A549 (cell line): Measurements from ENCODE around the gene FIBIN. TPM values are rescaled to one million over a fixed set of nuclear protein-coding genes. Genes with fewer than 3 reads are reported as not detected.

Experiments used
- ATAC-seq, 2 experiments: fragments of 200-7000 bp in 1 of 2; fragments of >200 bp in 1 of 2; cut with Nextera tagmentation in 1 of 2; cut with Tn5 transposase in 1 of 2; 3 replicates each; pipeline versions ENCODE4 v1.8.0 to v1.9.1; 2018 to 2020; ENCODE audit warnings: mild to moderate bottlenecking in 1 of 2, moderate library complexity in 1 of 2
- CTCF ChIA-PET: fragments of 300-600 bp; sonication (Branson Sonifier 250); formaldehyde crosslinking; extraction: SDS; loops from one replicate; lab custom pipeline; 2021; ENCODE audit warnings: antibody characterized with exemption, inconsistent platforms; lab: Yijun Ruan, JAX
- POLR2A ChIA-PET: fragments of 350-600 bp; formaldehyde crosslinking; extraction: SDS; loops from one replicate; lab custom pipeline; 2021; ENCODE audit warnings: antibody characterized with exemption, inconsistent platforms; lab: Yijun Ruan, JAX
- DNase-seq, 2 experiments: peaks; one replicate each; pipeline versions ENCODE4 v3.0.0 to v3.0.0-alpha.2; 2011 to 2016; ENCODE audit warnings: low read depth in 1 of 2, low spot score in 1 of 2
- FAIRE-seq: peaks from 2 replicates; lab custom pipeline; 2011; peaks lifted over from hg19 to GRCh38; lab: Jason Lieb, UNC
- H3K27ac ChIP-seq, 2 experiments: fragments of >200 bp; sonication (Bioruptor Twin); formaldehyde crosslinking; 3 replicates each; pipeline ENCODE4 v1.5.1; 2016 to 2017
- H3K4me1 ChIP-seq: fragments of >200 bp; sonication (Bioruptor Twin); formaldehyde crosslinking; 3 replicates; pipeline ENCODE4 v1.6.1; 2016
- H3K4me2 ChIP-seq: fragments of >200 bp; sonication (Bioruptor Twin); formaldehyde crosslinking; 3 replicates; pipeline ENCODE4 v1.6.1; 2016
- H3K4me3 ChIP-seq: fragments of >200 bp; sonication (Bioruptor Twin); formaldehyde crosslinking; 3 replicates; pipeline ENCODE4 v1.5.1; 2016
- H3K9me3 ChIP-seq: fragments of >200 bp; sonication (Bioruptor Twin); formaldehyde crosslinking; 3 replicates; pipeline ENCODE4 v1.6.1; 2016
- CBX2 ChIP-seq: fragments of 200-600 bp; sonication (generic); IDR thresholded peaks from 2 replicates; pipeline ENCODE4 v1.6.1; 2016; ENCODE audit warnings: low read depth, mild to moderate bottlenecking, borderline replicate concordance
- CHD2 ChIP-seq: fragments of 150-350 bp; IDR thresholded peaks from 2 replicates; pipeline ENCODE4 v1.6.1; 2014; ENCODE audit warnings: low read length; ENCODE audit not compliant: partially characterized antibody
- EHF ChIP-seq: fragments of 250-450 bp; sonication (Bioruptor Pico); IDR thresholded peaks from 2 replicates; pipeline ENCODE4 v1.5.0; 2020; ENCODE audit warnings: mild to moderate bottlenecking
- FOSL2 ChIP-seq, 2 experiments: fragments of 450-650 bp in 1 of 2; fragments of >200 bp in 1 of 2; sonication (Bioruptor Twin) in 1 of 2; formaldehyde crosslinking; IDR thresholded peaks; 2 replicates each; pipeline versions ENCODE4 v1.5.0 to v1.6.1; 2016 to 2020; ENCODE audit warnings: mild to moderate bottlenecking in 1 of 2, moderate library complexity in 1 of 2
- FOXS1 ChIP-seq: fragments of 250-450 bp; sonication (Bioruptor Pico); IDR thresholded peaks from 2 replicates; pipeline ENCODE4 v1.5.0; 2020; ENCODE audit warnings: mild to moderate bottlenecking, moderate library complexity
- HDAC2 ChIP-seq: fragments of 200-600 bp; sonication (generic); IDR thresholded peaks from 2 replicates; pipeline ENCODE4 v1.6.1; 2016
- HEYL ChIP-seq: fragments of 250-450 bp; sonication (Bioruptor Pico); IDR thresholded peaks from 2 replicates; pipeline ENCODE4 v1.8.0; 2021; ENCODE audit warnings: mild to moderate bottlenecking, moderate library complexity
- HOXB13 ChIP-seq: fragments of 250-450 bp; sonication (Bioruptor Pico); IDR thresholded peaks from 2 replicates; pipeline ENCODE4 v1.5.0; 2020; ENCODE audit warnings: low read depth, mild to moderate bottlenecking, moderate library complexity
- JUN ChIP-seq, 2 experiments: fragments of >200 bp; sonication (Bioruptor Twin); formaldehyde crosslinking; IDR thresholded peaks; 2 replicates in 1 of 2; 3 replicates in 1 of 2; pipeline ENCODE4 v1.6.1; 2016 to 2017
- JUNB ChIP-seq: fragments of >200 bp; sonication (Bioruptor Twin); formaldehyde crosslinking; IDR thresholded peaks from 2 replicates; pipeline ENCODE4 v1.6.1; 2016
- MAFK ChIP-seq: fragments of 450-650 bp; IDR thresholded peaks from 2 replicates; pipeline ENCODE4 v1.6.1; 2014; ENCODE audit not compliant: partially characterized antibody
- MAZ ChIP-seq: fragments of 150-350 bp; IDR thresholded peaks from 2 replicates; pipeline ENCODE4 v1.6.1; 2014; ENCODE audit warnings: antibody characterized with exemption, low read depth, low read length, borderline replicate concordance
- NFE2L2 ChIP-seq: fragments of 150-350 bp; conservative IDR thresholded peaks from 2 replicates; pipeline ENCODE4 v1.6.1; 2014; ENCODE audit warnings: low read length
- POLR2A ChIP-seq: IDR thresholded peaks from 2 replicates; pipeline ENCODE4 v1.6.1; 2012; ENCODE audit warnings: mild to moderate bottlenecking, low read length
- RAD21 ChIP-seq, 2 experiments: fragments of >200 bp in 1 of 2; sonication (Bioruptor Twin) in 1 of 2; formaldehyde crosslinking in 1 of 2; IDR thresholded peaks in 1 of 2; conservative IDR thresholded peaks in 1 of 2; 2 replicates in 1 of 2; 3 replicates in 1 of 2; pipeline ENCODE4 v1.6.1; 2012 to 2018; ENCODE audit warnings: inconsistent platforms in 1 of 2
- RCOR1 ChIP-seq: fragments of 150-350 bp; IDR thresholded peaks from 2 replicates; pipeline ENCODE4 v1.6.1; 2014; ENCODE audit warnings: antibody characterized with exemption, low read length, low read depth
- RFX5 ChIP-seq: fragments of 450-650 bp; IDR thresholded peaks from 2 replicates; pipeline ENCODE4 v1.7.1; 2014; ENCODE audit warnings: antibody characterized with exemption, mild to moderate bottlenecking, moderate library complexity
- SREBF2 ChIP-seq: fragments of 450-650 bp; IDR thresholded peaks from 2 replicates; pipeline ENCODE4 v1.6.1; 2014; ENCODE audit warnings: mild to moderate bottlenecking, moderate library complexity
- TFCP2L1 ChIP-seq: fragments of 250-450 bp; sonication (Bioruptor Pico); IDR thresholded peaks from 2 replicates; pipeline ENCODE4 v1.5.0; 2021; ENCODE audit warnings: mild to moderate bottlenecking
- ZSCAN20 ChIP-seq: fragments of 250-450 bp; sonication (Bioruptor Pico); IDR thresholded peaks from 2 replicates; pipeline ENCODE4 v1.8.0; 2022; ENCODE audit warnings: mild to moderate bottlenecking, moderate library complexity
- WGBS: methylation state at CpG from one replicate; pipeline ENCODE4 v1.1.6; 2017; ENCODE audit errors: missing lambda C conversion rate; 5-methylcytosine and 5-hydroxymethylcytosine counted together
- polyA plus RNA-seq, 4 experiments: library from polyadenylated mRNA; depleted of rRNA in 3 of 4; stranded (reverse); fragments of >200 nt; fragmentation: RNase III in 1 of 4; extraction: RNeasy Plus Mini Kit Qiagen cat#74134 plus additional on column Dnase treatment in 1 of 4; gene quantifications; 2 replicates in 3 of 4; 3 replicates in 1 of 4; pipeline ENCODE4 v1.2.3, GENCODE V29; 2011 to 2017
- TF ChIP-seq, protein P1 (sequence below): fragments of 450-650 bp; IDR thresholded peaks from 2 replicates; pipeline ENCODE4 v1.6.1; 2014; ENCODE audit warnings: antibody characterized with exemption
- TF ChIP-seq, protein P2 (sequence below): fragments of >200 bp; sonication (Bioruptor Twin); formaldehyde crosslinking; IDR thresholded peaks from 2 replicates; pipeline ENCODE4 v1.6.1; 2016
- TF ChIP-seq, protein P3 (sequence below): fragments of 250-450 bp; sonication (Bioruptor Pico); IDR thresholded peaks from 2 replicates; pipeline ENCODE4 v1.5.0; 2021; ENCODE audit warnings: mild to moderate bottlenecking, moderate library complexity, borderline replicate concordance

FIBIN gene
- polyA plus RNA-seq, 2 of the 4 experiments (the other 2 are of a cell fraction): 0.22 TPM; not detected in 1

DNA sequence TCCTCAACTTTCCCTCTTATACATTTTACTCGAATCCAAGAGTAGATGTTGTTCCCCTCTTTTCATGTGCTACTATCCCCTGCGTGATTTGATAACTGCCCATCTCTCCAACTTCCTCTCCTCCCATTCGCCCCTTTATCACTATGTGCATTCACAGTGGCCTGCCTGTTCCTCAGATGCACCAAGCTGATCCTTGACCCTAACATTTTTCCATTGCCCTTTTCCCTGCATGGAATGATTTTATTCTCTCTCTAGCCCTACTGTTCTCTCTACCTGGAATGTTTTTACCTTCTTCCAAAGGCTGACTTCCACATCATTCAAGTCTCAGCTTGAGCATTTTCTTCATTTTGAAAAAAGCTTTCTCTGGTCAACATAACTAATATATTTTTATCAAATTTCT lies 31.0 kb downstream of the FIBIN start:
- no peak for FAIRE-seq
- H3K4me2 ChIP-seq: no peak overlapping the region
- no peak for ATAC-seq
- no peak for TF ChIP-seq HDAC2
- TF ChIP-seq MAZ: no peak
- TF ChIP-seq, protein P1, sequence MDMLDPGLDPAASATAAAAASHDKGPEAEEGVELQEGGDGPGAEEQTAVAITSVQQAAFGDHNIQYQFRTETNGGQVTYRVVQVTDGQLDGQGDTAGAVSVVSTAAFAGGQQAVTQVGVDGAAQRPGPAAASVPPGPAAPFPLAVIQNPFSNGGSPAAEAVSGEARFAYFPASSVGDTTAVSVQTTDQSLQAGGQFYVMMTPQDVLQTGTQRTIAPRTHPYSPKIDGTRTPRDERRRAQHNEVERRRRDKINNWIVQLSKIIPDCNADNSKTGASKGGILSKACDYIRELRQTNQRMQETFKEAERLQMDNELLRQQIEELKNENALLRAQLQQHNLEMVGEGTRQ: no peak
- TF ChIP-seq HEYL (CRISPR knock-in tag): no peak
- no peak for TF ChIP-seq FOXS1 (CRISPR knock-in tag)
- TF ChIP-seq, protein P2, sequence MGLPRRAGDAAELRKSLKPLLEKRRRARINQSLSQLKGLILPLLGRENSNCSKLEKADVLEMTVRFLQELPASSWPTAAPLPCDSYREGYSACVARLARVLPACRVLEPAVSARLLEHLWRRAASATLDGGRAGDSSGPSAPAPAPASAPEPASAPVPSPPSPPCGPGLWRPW: no peak
- TF ChIP-seq JUNB: no peak
- TF ChIP-seq, protein P3, sequence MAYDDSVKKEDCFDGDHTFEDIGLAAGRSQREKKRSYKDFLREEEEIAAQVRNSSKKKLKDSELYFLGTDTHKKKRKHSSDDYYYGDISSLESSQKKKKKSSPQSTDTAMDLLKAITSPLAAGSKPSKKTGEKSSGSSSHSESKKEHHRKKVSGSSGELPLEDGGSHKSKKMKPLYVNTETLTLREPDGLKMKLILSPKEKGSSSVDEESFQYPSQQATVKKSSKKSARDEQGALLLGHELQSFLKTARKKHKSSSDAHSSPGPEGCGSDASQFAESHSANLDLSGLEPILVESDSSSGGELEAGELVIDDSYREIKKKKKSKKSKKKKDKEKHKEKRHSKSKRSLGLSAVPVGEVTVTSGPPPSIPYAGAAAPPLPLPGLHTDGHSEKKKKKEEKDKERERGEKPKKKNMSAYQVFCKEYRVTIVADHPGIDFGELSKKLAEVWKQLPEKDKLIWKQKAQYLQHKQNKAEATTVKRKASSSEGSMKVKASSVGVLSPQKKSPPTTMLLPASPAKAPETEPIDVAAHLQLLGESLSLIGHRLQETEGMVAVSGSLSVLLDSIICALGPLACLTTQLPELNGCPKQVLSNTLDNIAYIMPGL (CRISPR knock-in tag): no peak
- TF ChIP-seq EHF (CRISPR knock-in tag): no peak
- TF ChIP-seq RAD21 (conservative IDR thresholded peaks at IDR 0.05 in 1 of 2, IDR thresholded peaks at IDR 0.05 in 1 of 2): no peak
- TF ChIP-seq ZSCAN20 (CRISPR knock-in tag): no peak
- TF ChIP-seq CHD2: no peak
- TF ChIP-seq NFE2L2: no peak
- TF ChIP-seq POLR2A: no peak
- no peak for TF ChIP-seq RFX5
- no peak for TF ChIP-seq RCOR1
- TF ChIP-seq JUN (IDR thresholded peaks at IDR 0.05): no peak
- no peak for TF ChIP-seq FOSL2 (IDR thresholded peaks at IDR 0.05)
- no peak for TF ChIP-seq FOSL2 (CRISPR knock-in tag; IDR thresholded peaks at IDR 0.05)
- no peak for TF ChIP-seq SREBF2
- no peak for TF ChIP-seq CBX2
- H3K9me3 ChIP-seq: no peaks in the 10 kb centered on the region
- no peak overlapping the region for H3K27ac ChIP-seq
- WGBS: 9% methylated on average over 3 of the region's 3 CpGs
- POLR2A ChIA-PET: no interaction called here
- no peak for DNase-seq
- H3K4me1 ChIP-seq: no peaks in the 10 kb centered on the region
- CTCF ChIA-PET: interaction anchor here (0.6 kb wide), 1 partner anchor 113 kb away, joined by 3 read pairs; no protein-coding TSS in a partner anchor
- no peak overlapping the region for H3K4me3 ChIP-seq

DNA sequence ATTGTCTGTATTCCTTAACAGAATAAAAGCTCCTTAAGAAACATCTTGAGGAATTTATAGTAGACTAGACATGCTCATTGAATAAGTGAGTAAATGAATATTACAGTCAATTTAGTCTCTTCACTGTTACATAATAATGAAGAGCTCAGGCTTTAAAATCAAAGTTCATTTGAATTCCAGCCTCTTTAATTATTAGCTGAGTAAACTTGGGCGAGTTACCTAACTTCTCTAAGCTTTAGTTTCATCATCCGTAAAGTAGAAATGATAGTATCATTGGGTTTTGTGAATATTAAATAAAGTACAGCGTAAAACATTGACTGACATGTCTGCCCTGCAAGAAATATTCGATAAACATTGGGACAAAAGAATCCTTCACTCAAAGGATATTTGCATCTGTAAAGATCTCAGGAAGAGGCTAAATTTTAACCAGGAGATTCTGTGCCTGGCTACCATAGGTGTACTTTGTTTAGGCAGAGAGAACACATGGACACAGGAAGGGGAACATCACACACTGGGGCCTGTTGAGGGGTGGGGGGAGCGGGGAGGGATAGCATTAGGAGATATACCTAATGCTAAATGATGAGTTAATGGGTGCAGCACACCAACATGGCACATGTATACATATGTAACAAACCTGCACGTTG lies 31.5 kb downstream of the FIBIN start:
- ChIA-PET POLR2A (no interaction called here), CTCF (no interaction called here)
- no peak overlapping the region for H3K4me2 ChIP-seq
- 19% methylated on average over 5 of the region's 6 CpGs for WGBS
- DNase-seq (no peak), ATAC-seq (no peak), FAIRE-seq (no peak)
- H3K4me3 ChIP-seq: no peak overlapping the region
- no peaks in the 10 kb centered on the region for H3K4me1 ChIP-seq
- no peak for TF ChIP-seq MAFK
- no peak for TF ChIP-seq HOXB13 (CRISPR knock-in tag)
- no peak for TF ChIP-seq TFCP2L1
- no peak for TF ChIP-seq CHD2
- H3K27ac ChIP-seq: no peak overlapping the region
- no peaks in the 10 kb centered on the region for H3K9me3 ChIP-seq
